ENCODE results near the gene WASF2.

The WASF2 gene

GRCh38 chr1:27359822-27360158 is 130.2 kb downstream of the WASF2 start:
- no peak for DNase-seq (ENCODE audit: low read depth, low spot score)

DNA sequence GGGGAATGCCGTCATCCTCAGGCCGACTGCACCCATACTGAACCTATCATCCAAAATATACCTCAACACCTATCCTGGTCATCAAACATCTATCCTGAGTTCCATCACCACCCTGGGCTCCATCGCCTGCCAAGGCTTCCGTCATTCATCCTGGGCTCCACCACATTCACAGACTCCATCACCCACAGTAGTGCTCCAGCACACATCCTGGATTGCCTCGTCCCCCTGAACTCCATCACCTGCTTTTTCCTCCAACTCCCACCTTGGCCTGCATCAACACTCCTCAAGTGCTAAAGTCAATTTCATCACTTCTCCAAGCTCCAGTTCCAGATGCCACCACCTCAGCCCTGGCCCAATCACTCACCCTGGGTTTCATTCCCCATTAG is 131.0 kb downstream of the WASF2 start:
- no peak for DNase-seq (ENCODE audit: low read depth, low spot score)

DNA sequence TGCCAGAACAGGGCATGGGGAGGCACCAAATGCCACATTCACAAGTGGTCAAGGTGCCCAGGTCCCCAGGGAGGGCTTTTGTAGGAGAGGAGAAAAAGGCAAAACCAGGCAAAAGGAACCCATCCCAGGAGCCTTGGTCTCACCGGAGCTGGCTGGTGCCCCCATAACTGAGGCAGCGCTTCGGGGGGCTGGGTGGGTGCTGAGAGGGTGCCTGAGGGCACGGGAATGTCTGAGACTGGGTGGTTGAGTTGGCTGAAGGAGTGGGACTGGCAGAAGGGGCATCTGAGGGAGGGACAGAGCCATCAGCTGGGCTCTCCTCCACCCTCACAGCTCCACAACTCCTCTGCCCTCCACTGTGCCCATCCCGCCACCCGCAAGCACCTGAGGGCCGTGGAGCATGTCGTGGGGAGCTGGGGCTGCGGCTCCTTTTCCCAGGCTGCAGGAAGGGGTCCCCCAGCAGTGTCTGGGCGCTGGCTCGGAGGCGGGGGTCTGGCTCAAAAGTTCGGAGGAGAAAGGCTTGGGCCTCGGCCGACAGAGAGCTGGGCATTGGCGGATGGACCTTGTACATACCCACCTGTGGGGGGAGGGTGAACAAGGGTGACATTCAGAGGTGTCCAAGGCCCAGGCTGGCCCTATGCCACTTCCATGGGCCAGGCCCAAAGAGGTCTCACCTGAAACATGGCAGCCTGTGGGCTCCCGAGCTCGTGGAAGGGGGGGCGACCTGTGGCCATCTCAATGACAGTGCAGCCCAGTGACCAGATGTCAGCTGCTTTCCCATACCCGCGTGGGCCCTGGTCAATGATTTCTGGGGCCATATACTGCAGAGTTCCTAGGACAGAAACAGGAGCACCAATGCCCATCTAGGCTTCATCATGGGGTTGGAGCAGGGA is 131.7 kb downstream of the WASF2 start:
- no peak for DNase-seq (ENCODE audit: low read depth, low spot score)

DNA sequence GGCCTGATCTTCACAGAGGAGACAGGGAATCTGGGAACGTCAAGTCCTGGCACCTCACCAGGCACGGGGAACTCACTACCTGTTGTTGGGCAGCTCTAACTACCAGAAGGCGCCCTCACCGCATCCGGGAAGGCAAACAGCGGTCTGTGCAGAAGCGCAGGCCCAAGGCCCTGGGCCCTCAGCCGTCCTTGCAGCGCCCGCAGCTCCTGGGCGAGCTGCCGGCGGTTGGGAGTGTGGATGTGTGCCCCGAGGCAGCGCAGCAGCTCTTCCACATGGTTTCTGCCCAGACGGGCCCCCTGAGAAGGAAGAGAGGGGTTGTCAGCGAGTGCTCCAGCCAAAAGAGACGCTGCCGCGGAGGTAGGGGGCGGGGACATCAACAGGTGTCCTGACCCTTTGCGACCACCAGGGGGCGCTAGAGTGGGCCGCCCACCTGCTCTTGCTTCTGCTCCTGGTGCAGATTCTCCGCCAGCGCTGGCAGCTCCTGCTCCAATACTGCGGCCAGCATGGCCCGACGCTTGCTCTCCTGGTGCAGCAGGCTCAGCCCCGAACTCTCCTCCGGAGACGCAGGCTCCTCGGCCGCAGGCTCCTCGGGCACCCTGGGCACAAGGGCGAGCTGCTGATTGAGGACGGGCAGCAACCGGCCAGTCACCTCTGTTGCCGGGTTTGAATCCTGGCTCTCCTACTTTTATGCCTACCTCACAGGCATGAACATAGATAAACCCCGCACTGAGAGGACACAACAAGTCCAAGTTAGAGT is 132.5 kb downstream of the WASF2 start:
- peak; percentile 84 for DNase-seq (ENCODE audit: low read depth, low spot score)

DNA sequence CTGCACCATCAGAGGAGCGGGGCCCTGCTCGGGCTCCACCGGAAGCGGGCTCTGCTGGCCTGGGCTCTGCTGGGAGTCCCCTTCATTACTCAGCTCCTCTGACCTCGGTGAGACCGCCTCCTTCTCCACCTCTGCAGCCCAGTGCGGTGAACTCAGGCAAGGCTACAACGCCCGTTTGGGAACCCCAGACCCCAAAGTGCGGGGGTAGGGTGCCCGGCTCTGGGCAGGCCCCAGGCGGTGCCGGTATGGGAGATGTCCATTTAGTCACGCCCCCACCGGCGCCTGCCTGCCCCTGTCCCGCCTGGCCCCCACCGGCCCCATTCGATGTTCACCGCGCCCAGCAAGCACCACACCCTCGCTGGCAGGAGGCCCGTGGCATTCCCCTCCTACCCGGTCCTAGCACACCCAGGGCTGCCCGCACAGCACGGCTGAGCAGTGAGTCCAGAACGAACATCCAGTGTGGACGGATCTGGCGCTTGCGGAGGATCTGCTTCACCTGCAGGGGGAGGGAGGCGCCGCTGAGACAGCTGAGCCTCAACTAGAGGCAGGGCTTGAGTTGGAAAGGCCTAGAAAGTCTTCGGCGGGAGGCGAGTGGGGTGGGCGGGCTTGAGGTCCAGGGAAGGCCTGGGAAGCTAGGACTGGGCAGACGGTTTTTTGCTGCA is 133.2 kb downstream of the WASF2 start:
- DNase-seq (ENCODE audit: low read depth, low spot score): no peak

GRCh38 chr1:27356277-27356618 is 133.7 kb downstream of the WASF2 start:
- no peak for DNase-seq (ENCODE audit: low read depth, low spot score)

- no peak for DNase-seq (ENCODE audit: low read depth, low spot score)
Measured at GRCh38 chr1:27355683-27356082, 134.3 kb downstream of the WASF2 start.

Measured in astrocyte of the hippocampus (primary cell).